Smooth muscle cell (in vitro differentiated cells): Measurements from ENCODE around the gene UNC5CL. TPM values are rescaled to one million over a fixed set of nuclear protein-coding genes. Genes with fewer than 3 reads are reported as not detected.
"Not testable (repeated sequence)": the region's sequence is repeated elsewhere in the genome, so short reads cannot be mapped to it uniquely, and the experiment has no call there.

ENCODE experiments used
- DNase-seq: peaks from one replicate; lab custom pipeline; 2025; ENCODE audit not compliant: unreplicated experiment; lab: John Stamatoyannopoulos, UW
- H2AFZ ChIP-seq: fragments of 200-600 bp; sonication (generic); 2 replicates; pipeline ENCODE4 v1.6.0; 2016; ENCODE audit warnings: antibody characterized with exemption, low read depth, mild to moderate bottlenecking
- H3F3A ChIP-seq: fragments of 200-600 bp; sonication (generic); 2 replicates; pipeline ENCODE4 v1.6.0; 2017; ENCODE audit warnings: antibody characterized with exemption, low read depth
- H3K27ac ChIP-seq: fragments of 200-600 bp; sonication (generic); 2 replicates; pipeline ENCODE4 v1.5.1; 2016; ENCODE audit warnings: low read depth, mild to moderate bottlenecking
- H3K27me3 ChIP-seq: fragments of 200-600 bp; sonication (generic); 2 replicates; pipeline ENCODE4 v1.6.1; 2016; ENCODE audit warnings: low read depth, mild to moderate bottlenecking
- H3K36me3 ChIP-seq: fragments of 200-600 bp; sonication (generic); 2 replicates; pipeline ENCODE4 v1.5.1; 2016; ENCODE audit warnings: low read depth
- H3K4me1 ChIP-seq: fragments of 200-600 bp; sonication (generic); 2 replicates; pipeline ENCODE4 v1.5.1; 2016; ENCODE audit warnings: low read depth
- H3K4me2 ChIP-seq: fragments of 200-600 bp; sonication (generic); 2 replicates; pipeline ENCODE4 v1.6.0; 2016; ENCODE audit warnings: mild to moderate bottlenecking
- H3K4me3 ChIP-seq: fragments of 200-600 bp; sonication (generic); 2 replicates; pipeline ENCODE4 v1.5.1; 2016; ENCODE audit warnings: mild to moderate bottlenecking
- H3K79me2 ChIP-seq: fragments of 200-600 bp; sonication (generic); 2 replicates; pipeline ENCODE4 v1.6.0; 2016; ENCODE audit warnings: low read depth, mild to moderate bottlenecking
- H3K9ac ChIP-seq: fragments of 200-600 bp; sonication (generic); 2 replicates; pipeline ENCODE4 v1.6.0; 2016; ENCODE audit warnings: low read depth
- H3K9me3 ChIP-seq: fragments of 200-600 bp; sonication (generic); replicated peaks from 2 replicates; pipeline ENCODE4 v1.5.1; 2016; ENCODE audit warnings: low read depth
- H4K20me1 ChIP-seq: fragments of 200-600 bp; sonication (generic); 2 replicates; pipeline ENCODE4 v1.6.0; 2016; ENCODE audit warnings: low read depth
- CTCF ChIP-seq: fragments of 200-600 bp; sonication (generic); IDR thresholded peaks from 2 replicates; pipeline ENCODE4 v1.5.1; 2017; ENCODE audit warnings: borderline replicate concordance, mild to moderate bottlenecking, antibody characterized with exemption; ENCODE audit not compliant: insufficient read depth, poor library complexity, severe bottlenecking
- WGBS: methylation state at CpG from one replicate; pipeline ENCODE4 v1.1.7; 2016; ENCODE audit warnings: low lambda C conversion rate; 5-methylcytosine and 5-hydroxymethylcytosine counted together
- polyA plus RNA-seq: library from polyadenylated mRNA; unstranded; fragments of >200 nt; fragmentation: Nextera tagmentation; extraction: Ambion mirVana; gene quantifications from 2 replicates; pipeline ENCODE4 v1.2.1, GENCODE V29; 2016
- total RNA-seq: library from RNA; depleted of rRNA; stranded (reverse); fragments of >200 nt; gene quantifications from 2 replicates; pipeline ENCODE4 v1.2.3, GENCODE V29; 2014

UNC5CL gene
- total and polyA plus RNA-seq, 2 experiments from 2014 or later: 1.1 to 3.4 TPM

DNA sequence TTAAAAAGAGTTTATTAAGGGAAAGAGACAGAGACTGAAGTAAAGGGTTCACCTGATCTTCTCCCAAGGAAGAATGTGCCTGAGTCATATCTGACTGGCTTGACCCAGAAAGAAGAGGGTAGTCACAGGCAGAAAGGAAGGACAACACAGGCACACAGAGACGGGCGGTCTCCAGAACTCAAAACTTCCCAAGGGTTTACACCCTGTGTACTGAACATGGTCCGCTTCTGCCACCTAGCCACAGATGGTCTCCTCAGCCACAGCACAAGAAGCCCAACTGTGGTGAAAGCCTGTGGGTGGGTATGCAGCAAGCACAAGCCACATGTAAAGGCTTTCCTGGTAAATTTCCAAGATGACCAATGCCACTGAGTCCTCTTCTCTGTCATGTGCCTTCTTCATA lies 17.2 kb downstream of the UNC5CL start:
- TF ChIP-seq CTCF: peak; percentile 24
- Histone ChIP-seq H3K79me2 (no peaks in the 10 kb centered on the region), H3K4me2 (peak overlapping the region; percentile 14), H3K9ac (no peak overlapping the region), H3K36me3 (no peaks in the 10 kb centered on the region), H3K4me3 (no peak overlapping the region), H4K20me1 (no peaks in the 10 kb centered on the region), H3K27me3 (no peaks in the 10 kb centered on the region), H2AFZ (no peak overlapping the region), H3F3A (peaks cover 5% of the 10 kb centered on the region), H3K4me1 (peaks cover 4% of the 10 kb centered on the region), H3K27ac (peak overlapping the region; percentile 42), H3K9me3 (no peaks in the 10 kb centered on the region)
- no peak for DNase-seq
- WGBS: 57% methylated on average over 3 of the region's 3 CpGs

DNA sequence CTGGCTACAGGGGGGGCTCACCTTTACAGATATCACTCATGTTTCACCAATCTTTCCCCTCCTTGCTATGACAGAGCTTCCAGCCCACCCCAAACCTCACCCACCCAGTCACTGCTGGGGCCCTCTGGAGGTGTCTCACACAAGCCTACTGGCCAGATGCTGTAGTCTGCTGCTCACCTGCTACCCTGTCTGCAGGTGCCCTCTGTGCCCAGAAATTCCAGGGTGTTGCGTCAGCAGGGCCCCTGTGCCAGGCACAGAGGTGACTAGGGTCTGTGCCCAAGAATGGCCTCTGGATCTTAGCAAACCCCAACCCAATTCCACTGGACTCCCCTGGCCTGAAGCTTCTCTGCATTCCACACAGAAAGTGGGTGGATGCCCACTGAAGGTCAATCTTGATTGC lies 21.4 kb downstream of the UNC5CL start:
- 100% methylated on average over 1 of the region's 1 CpG for WGBS
- no peak overlapping the region for H3K27ac ChIP-seq
- H2AFZ ChIP-seq: no peak overlapping the region
- TF ChIP-seq CTCF: no peak
- peaks cover 5% of the 10 kb centered on the region for H3F3A ChIP-seq
- no peaks in the 10 kb centered on the region for H3K9me3 ChIP-seq
- H3K79me2 ChIP-seq: no peaks in the 10 kb centered on the region
- H3K4me3 ChIP-seq: no peak overlapping the region
- no peaks in the 10 kb centered on the region for H3K27me3 ChIP-seq
- no peaks in the 10 kb centered on the region for H4K20me1 ChIP-seq
- no peak overlapping the region for H3K9ac ChIP-seq
- H3K36me3 ChIP-seq: no peaks in the 10 kb centered on the region
- no peaks in the 10 kb centered on the region for H3K4me1 ChIP-seq
- H3K4me2 ChIP-seq: no peak overlapping the region
- no peak for DNase-seq

DNA sequence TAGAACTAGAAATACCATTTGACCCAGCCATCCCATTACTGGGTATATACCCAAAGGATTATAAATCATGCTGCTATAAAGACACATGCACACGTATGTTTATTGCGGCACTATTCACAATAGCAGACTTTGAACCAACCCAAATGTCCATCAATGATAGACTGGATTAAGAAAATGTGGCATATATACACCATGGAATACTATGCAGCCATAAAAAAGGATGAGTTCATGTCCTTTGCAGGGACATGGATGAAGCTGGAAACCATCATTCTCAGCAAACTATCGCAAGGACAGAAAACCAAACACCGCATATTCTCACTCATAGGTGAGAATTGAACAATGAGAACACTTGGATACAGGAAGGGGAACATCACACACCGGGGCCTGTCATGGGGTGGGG lies 23.2 kb downstream of the UNC5CL start:
- H3K9me3 ChIP-seq, H3K36me3 ChIP-seq, H2AFZ ChIP-seq, H3K4me3 ChIP-seq, H3K27ac ChIP-seq, DNase-seq, H3K79me2 ChIP-seq, H3K9ac ChIP-seq, H3K4me1 ChIP-seq, H4K20me1 ChIP-seq, H3K27me3 ChIP-seq, H3K4me2 ChIP-seq, H3F3A ChIP-seq: not testable (repeated sequence)
- WGBS: 98% methylated on average over 5 of the region's 5 CpGs

GRCh38 chr6:41014780-41015179 lies 24.2 kb downstream of the UNC5CL start:
- no peaks in the 10 kb centered on the region for H3F3A ChIP-seq
- no peak for DNase-seq
- no peak overlapping the region for H2AFZ ChIP-seq
- H3K27me3 ChIP-seq: no peaks in the 10 kb centered on the region
- no peak overlapping the region for H3K4me2 ChIP-seq
- H3K9me3 ChIP-seq: no peaks in the 10 kb centered on the region
- no peaks in the 10 kb centered on the region for H3K79me2 ChIP-seq
- no peak overlapping the region for H3K27ac ChIP-seq
- no peaks in the 10 kb centered on the region for H4K20me1 ChIP-seq
- 91% methylated on average over 4 of the region's 4 CpGs for WGBS
- TF ChIP-seq CTCF: no peak
- no peak overlapping the region for H3K4me3 ChIP-seq
- no peaks in the 10 kb centered on the region for H3K4me1 ChIP-seq
- no peak overlapping the region for H3K9ac ChIP-seq
- no peaks in the 10 kb centered on the region for H3K36me3 ChIP-seq
